Upper lobe of left lung (tissue), 6 donors: Measurements from ENCODE around the gene CAPN5. TPM values are rescaled to one million over a fixed set of nuclear protein-coding genes. Genes with fewer than 3 reads are reported as not detected.

Experiments
- ATAC-seq, 2 donors: fragments of 200-7000 bp; cut with Tn5 transposase; one replicate each; pipeline ENCODE4 v1.9.1; 2022; ENCODE audit warnings: mild to moderate bottlenecking in 2 of 2, moderate library complexity in 2 of 2; ENCODE audit not compliant: low FRiP score in 2 of 2
- DNase-seq, 2 donors: peaks; one replicate each; pipeline ENCODE4 v3.0.0-alpha.2; 2019 to 2020
- H3K27ac ChIP-seq, 4 donors: fragments of 200-600 bp; sonication (generic); one replicate each; pipeline ENCODE4 v1.5.1; 2016 to 2019
- H3K27me3 ChIP-seq, 4 donors: fragments of 200-600 bp; sonication (generic); one replicate each; pipeline ENCODE4 v1.5.1; 2017 to 2019
- H3K36me3 ChIP-seq, 4 donors: fragments of 200-600 bp; sonication (generic); one replicate each; pipeline ENCODE4 v1.5.1; 2016 to 2019
- H3K4me1 ChIP-seq, 4 donors: fragments of 200-600 bp; sonication (generic); one replicate each; pipeline ENCODE4 v1.5.1; 2018 to 2019
- H3K4me3 ChIP-seq, 4 donors: fragments of 200-600 bp; sonication (generic); one replicate each; pipeline ENCODE4 v1.5.1; 2017 to 2019; ENCODE audit warnings: mild to moderate bottlenecking in 2 of 4, moderate library complexity in 1 of 4
- H3K9me3 ChIP-seq, 4 donors: fragments of 200-600 bp; sonication (generic); one replicate each; pipeline ENCODE4 v1.5.1; 2018 to 2019
- CTCF ChIP-seq, 6 experiments: fragments of 450-650 bp in 4 of 6; fragments of 200-600 bp in 2 of 6; sonication (generic) in 2 of 6; IDR thresholded peaks; one replicate each; pipeline ENCODE4 v1.5.1; 2016 to 2019; ENCODE audit warnings: antibody characterized with exemption in 6 of 6
- EP300 ChIP-seq, 4 donors: sonication (generic); formaldehyde crosslinking; IDR thresholded peaks; one replicate each; pipeline ENCODE4 v1.5.1; 2017; ENCODE audit warnings: antibody characterized with exemption in 4 of 4, control low read depth in 2 of 4
- POLR2A ChIP-seq, 4 donors: fragments of 450-650 bp; IDR thresholded peaks; one replicate each; pipeline ENCODE4 v1.5.1; 2016 to 2017; ENCODE audit warnings: antibody characterized with exemption in 4 of 4, mild to moderate bottlenecking in 2 of 4
- POLR2AphosphoS5 ChIP-seq, 2 donors: sonication (generic); formaldehyde crosslinking; IDR thresholded peaks; one replicate each; pipeline ENCODE4 v1.5.1; 2017; ENCODE audit warnings: antibody characterized with exemption in 2 of 2
- WGBS, 2 donors: methylation state at CpG; one replicate each; pipeline ENCODE4 v1.1.5; 2017 to 2018; 5-methylcytosine and 5-hydroxymethylcytosine counted together
- total RNA-seq, 6 donors: library from RNA; depleted of rRNA in 4 of 6; stranded (reverse); fragments of >200 nt in 4 of 6; gene quantifications; one replicate each; pipeline versions ENCODE4 v1.1.0 to v1.2.1, GENCODE V29; 2016 to 2021
- donor health status: DM: no; HTN: no; CAD: no; lungs with moderate emphysema.
- donor health status: DM: no; HTN: yes; CAD: no; lungs with severe emphysema.

CAPN5 gene
- total RNA-seq, 6 donors from 2014 or later, result 2.6 to 8.4 (median 4.4) TPM

GRCh38 chr11:77100166-77101042 lies 33.6 kb downstream of the CAPN5 start:
- Histone ChIP-seq H3K27ac (no peak overlapping the region), H3K4me3 (no peak overlapping the region), H3K4me1 (no peaks in the 10 kb centered on the region), H3K36me3 (no peaks in the 10 kb centered on the region), H3K27me3 (no peaks in the 10 kb centered on the region), H3K9me3 (no peaks in the 10 kb centered on the region)
- no peak for DNase-seq
- TF ChIP-seq CTCF (IDR thresholded peaks at IDR 0.05), result no peak
- TF ChIP-seq POLR2AphosphoS5 (IDR thresholded peaks at IDR 0.05), result no peak
- no peak for TF ChIP-seq POLR2A (IDR thresholded peaks at IDR 0.05)
- no peak for TF ChIP-seq EP300 (IDR thresholded peaks at IDR 0.05)
- 96 to 97% methylated on average over 14 of the region's 14 CpGs for WGBS, 2 donors
- ATAC-seq, result no peak

GRCh38 chr11:77101043-77101537 lies 34.3 kb downstream of the CAPN5 start:
- 88 to 92% methylated on average over 5 of the region's 5 CpGs for WGBS, 2 donors
- DNase-seq (no peak), ATAC-seq (no peak)
- Histone ChIP-seq H3K4me1 (no peaks in the 10 kb centered on the region), H3K36me3 (no peaks in the 10 kb centered on the region), H3K27ac (no peak overlapping the region), H3K4me3 (no peak overlapping the region), H3K27me3 (no peaks in the 10 kb centered on the region), H3K9me3 (no peaks in the 10 kb centered on the region)
- no peak for TF ChIP-seq POLR2AphosphoS5 (IDR thresholded peaks at IDR 0.05)
- TF ChIP-seq POLR2A (IDR thresholded peaks at IDR 0.05), result no peak
- no peak for TF ChIP-seq EP300 (IDR thresholded peaks at IDR 0.05)
- TF ChIP-seq CTCF (IDR thresholded peaks at IDR 0.05), result no peak

- peaks cover 0 to 2% (median under 1%) of the 10 kb centered on the region in 4 donors for H3K4me1 ChIP-seq
- DNase-seq (no peak), ATAC-seq (no peak)
- no peaks in the 10 kb centered on the region for H3K36me3 ChIP-seq
- TF ChIP-seq POLR2AphosphoS5 (IDR thresholded peaks at IDR 0.05) (no peak), EP300 (IDR thresholded peaks at IDR 0.05) (no peak), POLR2A (IDR thresholded peaks at IDR 0.05) (no peak), CTCF (IDR thresholded peaks at IDR 0.05) (no peak)
- no peak within 1 kb of the TSS for H3K27ac ChIP-seq
- H3K9me3 ChIP-seq, result no peaks in the 10 kb centered on the region
- 89 to 92% methylated on average over 8 to 37 of the region's 37 CpGs for whole genome bisulfite sequencing, 2 donors
- H3K27me3 ChIP-seq, result no peaks in the 10 kb centered on the region
- H3K4me3 ChIP-seq, result no peak within 1 kb of the TSS
Measured at GRCh38 chr11:77102246-77103210, 35.8 kb downstream of the CAPN5 start, which contains the start of gene OMP. TSS of gene OMP (plus strand) at chr11:77102840. CDS start at chr11:77102840, 0 bp downstream.

- 58 to 91% methylated on average over 2 of the region's 2 CpGs for WGBS, 2 donors
Measured at GRCh38 chr11:77103319-77103718, 36.5 kb downstream of the CAPN5 start.

More at GRCh38 chr11:77103319-77103718, 36.5 kb downstream of the CAPN5 start:
- H3K36me3 ChIP-seq, result no peaks in the 10 kb centered on the region
- H3K27me3 ChIP-seq, result no peaks in the 10 kb centered on the region
- no peak overlapping the region for H3K4me3 ChIP-seq
- H3K27ac ChIP-seq, result no peak overlapping the region
- ATAC-seq, result no peak
- TF ChIP-seq CTCF (IDR thresholded peaks at IDR 0.05) (no peak), POLR2AphosphoS5 (IDR thresholded peaks at IDR 0.05) (no peak), POLR2A (IDR thresholded peaks at IDR 0.05) (no peak), EP300 (IDR thresholded peaks at IDR 0.05) (no peak)
- peaks cover 0 to 8% (median 4%) of the 10 kb centered on the region in 4 donors for H3K4me1 ChIP-seq
- H3K9me3 ChIP-seq, result no peaks in the 10 kb centered on the region
- DNase-seq, result no peak
